B cell (primary cell): ENCODE measurements around the gene SIL1.

Experiments
- EZH2 ChIP-seq: IDR thresholded peaks from 2 replicates; pipeline ENCODE4 v1.6.1; 2012; ENCODE audit warnings: borderline replicate concordance, low read depth, mild to moderate bottlenecking, moderate library complexity, low read length; ENCODE audit not compliant: insufficient read depth, poor library complexity, severe bottlenecking
- TF ChIP-seq, protein P1 (sequence below): fragments of 200-600 bp; IDR thresholded peaks from one replicate; pipeline ENCODE4 v1.8.0; 2022; ENCODE audit warnings: antibody characterized with exemption, mild to moderate bottlenecking

DNA sequence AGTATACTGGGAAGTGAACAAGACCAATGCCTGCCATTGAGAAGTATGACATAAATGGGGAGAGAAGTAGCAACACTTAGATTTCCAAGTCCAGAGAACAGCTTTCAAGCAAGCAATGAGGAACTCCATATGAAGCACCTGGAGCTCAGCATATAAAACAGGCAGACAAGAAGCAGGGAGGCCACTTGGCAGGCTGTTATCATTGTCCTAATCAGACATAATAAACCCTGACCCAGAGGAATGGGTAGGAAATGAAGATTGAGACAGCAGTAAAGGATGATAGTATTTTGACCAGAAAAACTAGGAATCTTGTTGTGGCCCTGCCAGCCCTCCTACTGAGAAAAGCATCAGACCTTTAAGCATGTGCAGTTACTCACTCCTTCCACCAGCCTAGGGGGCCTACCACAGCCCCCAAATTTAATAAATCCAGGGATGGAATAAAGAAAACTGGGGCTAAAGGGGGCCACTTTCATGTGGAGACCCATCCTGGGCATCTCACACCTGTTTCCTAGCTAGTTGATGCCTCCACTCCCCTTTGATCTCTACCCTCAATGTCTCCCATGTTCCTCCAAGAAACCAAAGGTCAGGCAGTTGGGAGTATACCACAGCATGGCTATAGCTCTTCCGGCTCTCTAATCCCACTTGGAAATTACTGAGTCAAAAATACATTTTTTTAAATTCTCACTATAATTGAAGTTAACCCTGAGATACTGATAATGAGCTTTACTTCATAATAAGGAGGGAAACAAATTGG, 135.1 kb downstream of the SIL1 start:
- TF ChIP-seq EZH2 = no peak
- TF ChIP-seq, protein P1, sequence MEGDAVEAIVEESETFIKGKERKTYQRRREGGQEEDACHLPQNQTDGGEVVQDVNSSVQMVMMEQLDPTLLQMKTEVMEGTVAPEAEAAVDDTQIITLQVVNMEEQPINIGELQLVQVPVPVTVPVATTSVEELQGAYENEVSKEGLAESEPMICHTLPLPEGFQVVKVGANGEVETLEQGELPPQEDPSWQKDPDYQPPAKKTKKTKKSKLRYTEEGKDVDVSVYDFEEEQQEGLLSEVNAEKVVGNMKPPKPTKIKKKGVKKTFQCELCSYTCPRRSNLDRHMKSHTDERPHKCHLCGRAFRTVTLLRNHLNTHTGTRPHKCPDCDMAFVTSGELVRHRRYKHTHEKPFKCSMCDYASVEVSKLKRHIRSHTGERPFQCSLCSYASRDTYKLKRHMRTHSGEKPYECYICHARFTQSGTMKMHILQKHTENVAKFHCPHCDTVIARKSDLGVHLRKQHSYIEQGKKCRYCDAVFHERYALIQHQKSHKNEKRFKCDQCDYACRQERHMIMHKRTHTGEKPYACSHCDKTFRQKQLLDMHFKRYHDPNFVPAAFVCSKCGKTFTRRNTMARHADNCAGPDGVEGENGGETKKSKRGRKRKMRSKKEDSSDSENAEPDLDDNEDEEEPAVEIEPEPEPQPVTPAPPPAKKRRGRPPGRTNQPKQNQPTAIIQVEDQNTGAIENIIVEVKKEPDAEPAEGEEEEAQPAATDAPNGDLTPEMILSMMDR = no peak
